PFSK-1 (cell line): ENCODE data around the gene UBR4.

Experiments
- FOXP2 ChIP-seq: optimal IDR thresholded peaks from 2 replicates; pipeline ENCODE3; 2011; ENCODE audit warnings: borderline replicate concordance, control low read depth, inconsistent platforms; ENCODE audit not compliant: insufficient read depth; ENCODE audit errors: extremely low read length, extremely low read depth
- POLR2AphosphoS5 ChIP-seq: IDR thresholded peaks from 2 replicates; pipeline ENCODE4 v1.6.1; 2012; ENCODE audit warnings: low read depth, mild to moderate bottlenecking, control low read depth, low read length, moderate library complexity
- REST ChIP-seq, 2 experiments: IDR thresholded peaks; 2 replicates each; pipeline versions ENCODE4 v1.6.1 to v1.8.0; 2011 to 2012; ENCODE audit warnings: low read depth in 2 of 2, low read length in 2 of 2, control low read depth in 1 of 2, inconsistent platforms in 1 of 2, mild to moderate bottlenecking in 1 of 2, moderate library complexity in 1 of 2; ENCODE audit not compliant: insufficient read depth in 1 of 2
- SIN3A ChIP-seq: IDR thresholded peaks from 2 replicates; pipeline ENCODE4 v1.6.1; 2012; ENCODE audit warnings: mild to moderate bottlenecking, low read length, moderate library complexity, borderline replicate concordance; ENCODE audit not compliant: insufficient read depth
- TAF1 ChIP-seq: IDR thresholded peaks from 2 replicates; pipeline ENCODE4 v1.6.1; 2012; ENCODE audit warnings: low read length, control low read depth, borderline replicate concordance; ENCODE audit not compliant: insufficient read depth

- TF ChIP-seq POLR2AphosphoS5 (no peak), TAF1 (no peak), REST (IDR thresholded peaks at IDR 0.05; ENCODE audit: insufficient read depth in 1 of 2, low read depth in 2 of 2, low read length in 2 of 2) (no peak), SIN3A (no peak), FOXP2 (no peak)
Measured at GRCh38 chr1:19198820-19199219, 11.2 kb downstream of the UBR4 start.
